Peyer's patch (tissue), 4 donors: ENCODE measurements around the gene PLEKHA6. TPM values are rescaled to one million over a fixed set of nuclear protein-coding genes. Genes with fewer than 3 reads are reported as not detected.

Experiments
- DNase-seq, 3 donors: peaks; one replicate each; pipeline ENCODE4 v3.0.0-alpha.2; 2017 to 2019
- H3K27ac ChIP-seq, 4 donors: fragments of 200-600 bp; sonication (generic); one replicate each; pipeline ENCODE4 v1.5.1; 2016 to 2019
- H3K27me3 ChIP-seq, 2 donors: fragments of 200-600 bp; sonication (generic); one replicate each; pipeline ENCODE4 v1.5.1; 2019
- H3K36me3 ChIP-seq, 3 donors: fragments of 200-600 bp; sonication (generic); one replicate each; pipeline ENCODE4 v1.5.1; 2016 to 2019
- H3K4me1 ChIP-seq, 4 donors: fragments of 200-600 bp; sonication (generic); one replicate each; pipeline ENCODE4 v1.5.1; 2016 to 2019
- H3K4me3 ChIP-seq, 4 donors: fragments of 200-600 bp; sonication (generic); 1 replicate in 3 of 4; 2 replicates in 1 of 4; pipeline ENCODE4 v1.5.1; 2016 to 2019; ENCODE audit warnings: mild to moderate bottlenecking in 1 of 4
- H3K9me3 ChIP-seq, 4 donors: fragments of 200-600 bp; sonication (generic); one replicate each; pipeline ENCODE4 v1.5.1; 2016 to 2019; ENCODE audit warnings: mild to moderate bottlenecking in 1 of 4
- POLR2A ChIP-seq, 2 donors: fragments of 450-650 bp; IDR thresholded peaks; one replicate each; pipeline ENCODE4 v1.5.1; 2017; ENCODE audit warnings: antibody characterized with exemption in 2 of 2, mild to moderate bottlenecking in 2 of 2, moderate library complexity in 2 of 2
- total RNA-seq, 4 donors: library from RNA; depleted of rRNA; stranded (reverse); fragments of >200 nt; gene quantifications; one replicate each; pipeline ENCODE4 v1.1.0, GENCODE V29; 2016
- TF ChIP-seq, protein P1 (sequence below), 6 experiments: fragments of 450-650 bp in 4 of 6; fragments of 200-600 bp in 2 of 6; sonication (generic) in 1 of 6; IDR thresholded peaks; one replicate each; pipeline ENCODE4 v1.5.1; 2017 to 2019; ENCODE audit warnings: antibody characterized with exemption in 6 of 6, mild to moderate bottlenecking in 3 of 6, moderate library complexity in 1 of 6

PLEKHA6 gene
- total RNA-seq, 4 donors from 2014 or later, result 57.3 to 91.6 (median 70.2) TPM

GRCh38 chr1:204325944-204326343 is 33.8 kb downstream of the PLEKHA6 start:
- no peak for TF ChIP-seq POLR2A (IDR thresholded peaks at IDR 0.05)
- TF ChIP-seq, protein P1, sequence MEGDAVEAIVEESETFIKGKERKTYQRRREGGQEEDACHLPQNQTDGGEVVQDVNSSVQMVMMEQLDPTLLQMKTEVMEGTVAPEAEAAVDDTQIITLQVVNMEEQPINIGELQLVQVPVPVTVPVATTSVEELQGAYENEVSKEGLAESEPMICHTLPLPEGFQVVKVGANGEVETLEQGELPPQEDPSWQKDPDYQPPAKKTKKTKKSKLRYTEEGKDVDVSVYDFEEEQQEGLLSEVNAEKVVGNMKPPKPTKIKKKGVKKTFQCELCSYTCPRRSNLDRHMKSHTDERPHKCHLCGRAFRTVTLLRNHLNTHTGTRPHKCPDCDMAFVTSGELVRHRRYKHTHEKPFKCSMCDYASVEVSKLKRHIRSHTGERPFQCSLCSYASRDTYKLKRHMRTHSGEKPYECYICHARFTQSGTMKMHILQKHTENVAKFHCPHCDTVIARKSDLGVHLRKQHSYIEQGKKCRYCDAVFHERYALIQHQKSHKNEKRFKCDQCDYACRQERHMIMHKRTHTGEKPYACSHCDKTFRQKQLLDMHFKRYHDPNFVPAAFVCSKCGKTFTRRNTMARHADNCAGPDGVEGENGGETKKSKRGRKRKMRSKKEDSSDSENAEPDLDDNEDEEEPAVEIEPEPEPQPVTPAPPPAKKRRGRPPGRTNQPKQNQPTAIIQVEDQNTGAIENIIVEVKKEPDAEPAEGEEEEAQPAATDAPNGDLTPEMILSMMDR (IDR thresholded peaks at IDR 0.05), result no peak

DNA sequence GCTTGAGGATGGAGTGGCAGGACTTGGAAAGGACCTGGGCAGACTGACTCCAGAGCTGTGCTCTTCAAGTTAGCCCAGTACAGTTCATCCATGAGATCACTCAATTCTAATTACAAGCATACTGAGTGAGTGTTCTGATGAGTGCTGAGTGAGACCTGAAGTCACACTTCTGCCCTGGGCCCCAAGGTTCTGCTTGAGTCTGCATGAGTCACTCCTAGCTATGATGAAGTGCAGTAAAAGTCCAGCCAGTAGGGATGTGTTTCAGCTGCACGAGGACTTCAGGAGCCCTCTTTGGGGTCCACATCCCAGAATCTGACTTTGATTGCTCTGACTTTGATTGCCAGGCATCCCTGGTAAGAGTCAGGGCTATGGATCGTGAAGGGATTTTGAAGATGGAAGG is 35.8 kb downstream of the PLEKHA6 start:
- TF ChIP-seq, protein P1 (IDR thresholded peaks at IDR 0.05), result peak in 2 of 6 experiments; percentile 13 to 22
- no peak for TF ChIP-seq POLR2A (IDR thresholded peaks at IDR 0.05)
- Histone ChIP-seq H3K4me3 (no peak overlapping the region), H3K27me3 (no peaks in the 10 kb centered on the region), H3K9me3 (no peaks in the 10 kb centered on the region), H3K36me3 (no peaks in the 10 kb centered on the region), H3K27ac (peak overlapping the region in 2 of 4 donors; percentile 41 to 75), H3K4me1 (peaks cover 0 to 23% (median 1%) of the 10 kb centered on the region in 4 donors)
- peak in 2 of 3 donors; percentile 67 to 79 for DNase-seq

More at GRCh38 chr1:204325944-204326343, 33.8 kb downstream of the PLEKHA6 start:
- Histone ChIP-seq H3K27me3 (no peaks in the 10 kb centered on the region), H3K4me1 (peaks cover 0 to 26% (median 1%) of the 10 kb centered on the region in 4 donors), H3K9me3 (no peaks in the 10 kb centered on the region), H3K27ac (no peak overlapping the region), H3K36me3 (no peaks in the 10 kb centered on the region), H3K4me3 (no peak overlapping the region)
- peak in 1 of 3 donors; percentile 40 for DNase-seq

DNA sequence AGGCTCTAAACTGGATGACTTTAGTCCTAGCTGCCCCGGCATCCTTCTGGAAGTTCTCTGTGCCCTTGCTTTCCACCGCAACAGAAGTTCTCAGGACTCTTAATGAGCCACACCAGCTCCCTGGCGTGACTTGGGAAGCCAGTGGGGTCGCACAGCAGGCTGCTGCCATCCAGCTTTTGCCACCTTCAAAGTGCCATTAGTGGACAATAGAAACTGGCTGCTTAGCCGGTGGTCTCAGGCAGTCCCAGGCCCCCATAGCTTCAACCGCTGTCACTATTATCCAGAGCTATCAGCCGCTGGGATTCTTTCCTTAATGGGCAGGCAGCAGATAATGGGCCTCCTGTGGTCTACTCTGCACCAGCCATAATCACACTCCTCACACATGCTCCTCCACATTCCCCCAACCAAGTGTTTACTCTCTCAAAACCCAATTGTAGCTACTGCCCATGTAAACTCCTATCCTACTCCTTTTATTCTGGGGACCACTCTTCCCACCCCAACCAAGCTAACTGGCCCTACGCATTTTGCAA is 37.3 kb downstream of the PLEKHA6 start:
- Histone ChIP-seq H3K4me1 (peaks cover 0 to 33% (median 1%) of the 10 kb centered on the region in 4 donors), H3K27ac (peak overlapping the region in 2 of 4 donors; percentile 66 to 82)

DNA sequence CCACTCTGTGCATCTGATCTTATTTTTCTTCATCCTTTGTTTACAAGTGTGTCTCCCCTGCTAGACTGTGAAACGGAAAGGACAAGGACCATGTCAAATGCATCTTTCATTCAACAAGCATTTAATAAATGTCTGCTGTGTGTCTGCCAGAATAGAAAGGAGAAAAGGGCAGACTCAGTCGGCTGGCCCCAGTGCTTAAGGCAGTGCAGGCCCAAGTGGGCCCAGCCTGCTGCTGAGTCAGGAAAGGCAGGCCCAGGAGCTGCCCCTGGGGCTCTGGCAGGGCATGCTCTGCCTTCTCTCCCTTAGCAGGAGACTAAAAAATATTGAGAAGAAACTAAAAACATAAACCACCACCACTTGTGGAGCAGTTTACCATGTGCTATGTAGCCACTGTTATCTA is 38.1 kb downstream of the PLEKHA6 start:
- H3K9me3 ChIP-seq, result no peaks in the 10 kb centered on the region
- no peak overlapping the region for H3K4me3 ChIP-seq
- peak overlapping the region in 2 of 4 donors; percentile 66 to 82 for H3K27ac ChIP-seq
- H3K27me3 ChIP-seq, result no peaks in the 10 kb centered on the region
- TF ChIP-seq, protein P1 (IDR thresholded peaks at IDR 0.05), result no peak
- no peak for TF ChIP-seq POLR2A (IDR thresholded peaks at IDR 0.05)
- peaks cover 0 to 33% (median 1%) of the 10 kb centered on the region in 4 donors for H3K4me1 ChIP-seq
- H3K36me3 ChIP-seq, result no peaks in the 10 kb centered on the region
- no peak for DNase-seq

More for the DNA sequence above, 37.3 kb downstream of the PLEKHA6 start:
- H3K9me3 ChIP-seq, result no peaks in the 10 kb centered on the region
- no peak overlapping the region for H3K4me3 ChIP-seq
- TF ChIP-seq, protein P1 (IDR thresholded peaks at IDR 0.05), result no peak
- TF ChIP-seq POLR2A (IDR thresholded peaks at IDR 0.05), result no peak
- no peaks in the 10 kb centered on the region for H3K27me3 ChIP-seq
- H3K36me3 ChIP-seq, result no peaks in the 10 kb centered on the region
- no peak for DNase-seq

GRCh38 chr1:204321051-204321450 is 38.7 kb downstream of the PLEKHA6 start:
- no peak for DNase-seq
- Histone ChIP-seq H3K36me3 (no peaks in the 10 kb centered on the region), H3K27me3 (no peaks in the 10 kb centered on the region), H3K27ac (peak overlapping the region in 2 of 4 donors; percentile 66 to 82), H3K4me1 (peaks cover 0 to 33% (median 1%) of the 10 kb centered on the region in 4 donors), H3K4me3 (no peak overlapping the region), H3K9me3 (no peaks in the 10 kb centered on the region)
- no peak for TF ChIP-seq POLR2A (IDR thresholded peaks at IDR 0.05)
- TF ChIP-seq, protein P1 (IDR thresholded peaks at IDR 0.05), result no peak
